Smooth muscle cell (in vitro differentiated cells): Measurements from ENCODE around the gene DTNB. TPM values are rescaled to one million over a fixed set of nuclear protein-coding genes. Genes with fewer than 3 reads are reported as not detected.

Experiments used
- DNase-seq: peaks from one replicate; lab custom pipeline; 2025; ENCODE audit not compliant: unreplicated experiment; lab: John Stamatoyannopoulos, UW
- H2AFZ ChIP-seq: fragments of 200-600 bp; sonication (generic); 2 replicates; pipeline ENCODE4 v1.6.0; 2016; ENCODE audit warnings: antibody characterized with exemption, low read depth, mild to moderate bottlenecking
- H3F3A ChIP-seq: fragments of 200-600 bp; sonication (generic); 2 replicates; pipeline ENCODE4 v1.6.0; 2017; ENCODE audit warnings: antibody characterized with exemption, low read depth
- H3K27ac ChIP-seq: fragments of 200-600 bp; sonication (generic); 2 replicates; pipeline ENCODE4 v1.5.1; 2016; ENCODE audit warnings: low read depth, mild to moderate bottlenecking
- H3K27me3 ChIP-seq: fragments of 200-600 bp; sonication (generic); 2 replicates; pipeline ENCODE4 v1.6.1; 2016; ENCODE audit warnings: low read depth, mild to moderate bottlenecking
- H3K36me3 ChIP-seq: fragments of 200-600 bp; sonication (generic); 2 replicates; pipeline ENCODE4 v1.5.1; 2016; ENCODE audit warnings: low read depth
- H3K4me1 ChIP-seq: fragments of 200-600 bp; sonication (generic); 2 replicates; pipeline ENCODE4 v1.5.1; 2016; ENCODE audit warnings: low read depth
- H3K4me2 ChIP-seq: fragments of 200-600 bp; sonication (generic); 2 replicates; pipeline ENCODE4 v1.6.0; 2016; ENCODE audit warnings: mild to moderate bottlenecking
- H3K4me3 ChIP-seq: fragments of 200-600 bp; sonication (generic); 2 replicates; pipeline ENCODE4 v1.5.1; 2016; ENCODE audit warnings: mild to moderate bottlenecking
- H3K79me2 ChIP-seq: fragments of 200-600 bp; sonication (generic); 2 replicates; pipeline ENCODE4 v1.6.0; 2016; ENCODE audit warnings: low read depth, mild to moderate bottlenecking
- H3K9ac ChIP-seq: fragments of 200-600 bp; sonication (generic); 2 replicates; pipeline ENCODE4 v1.6.0; 2016; ENCODE audit warnings: low read depth
- H3K9me3 ChIP-seq: fragments of 200-600 bp; sonication (generic); replicated peaks from 2 replicates; pipeline ENCODE4 v1.5.1; 2016; ENCODE audit warnings: low read depth
- H4K20me1 ChIP-seq: fragments of 200-600 bp; sonication (generic); 2 replicates; pipeline ENCODE4 v1.6.0; 2016; ENCODE audit warnings: low read depth
- WGBS: methylation state at CpG from one replicate; pipeline ENCODE4 v1.1.7; 2016; ENCODE audit warnings: low lambda C conversion rate; 5-methylcytosine and 5-hydroxymethylcytosine counted together
- polyA plus RNA-seq: library from polyadenylated mRNA; unstranded; fragments of >200 nt; fragmentation: Nextera tagmentation; extraction: Ambion mirVana; gene quantifications from 2 replicates; pipeline ENCODE4 v1.2.1, GENCODE V29; 2016
- total RNA-seq: library from RNA; depleted of rRNA; stranded (reverse); fragments of >200 nt; gene quantifications from 2 replicates; pipeline ENCODE4 v1.2.3, GENCODE V29; 2014
- TF ChIP-seq, protein P1 (sequence below): fragments of 200-600 bp; sonication (generic); IDR thresholded peaks from 2 replicates; pipeline ENCODE4 v1.5.1; 2017; ENCODE audit warnings: borderline replicate concordance, mild to moderate bottlenecking, antibody characterized with exemption; ENCODE audit not compliant: insufficient read depth, poor library complexity, severe bottlenecking

DTNB gene
- total and polyA plus RNA-seq, 2 experiments from 2014 or later = 4.9 to 5.4 TPM

DNA sequence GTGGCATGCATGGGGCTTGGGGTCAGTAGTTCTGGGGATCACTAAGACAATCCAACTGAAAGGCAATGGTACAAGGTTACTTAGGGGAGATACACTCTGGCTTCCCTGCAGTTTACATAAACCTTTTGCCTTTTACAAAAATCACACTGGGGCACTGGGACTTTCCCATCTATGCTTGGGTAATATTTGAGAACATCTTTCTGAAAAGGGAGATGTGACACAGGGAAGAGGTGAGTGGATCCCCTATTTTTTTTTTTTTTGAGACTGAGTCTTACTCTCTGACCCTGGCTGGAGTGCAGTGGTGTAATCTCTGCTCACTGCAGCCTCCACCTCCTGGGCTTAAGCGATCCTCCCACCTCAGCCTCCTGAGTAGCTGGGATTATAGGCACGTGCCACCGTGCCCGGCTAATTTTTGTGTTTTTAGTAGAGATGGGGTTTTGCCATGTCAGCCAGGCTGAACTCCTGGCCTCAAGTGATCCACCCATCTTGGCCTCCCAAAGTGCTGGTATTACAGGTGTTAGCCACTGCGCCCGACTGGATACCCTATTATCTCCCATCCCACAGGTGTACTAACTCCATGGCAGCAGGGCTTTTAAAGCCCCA lies 248.8 kb downstream of the DTNB start:
- no peak overlapping the region for H2AFZ ChIP-seq
- H3K79me2 ChIP-seq = no peaks in the 10 kb centered on the region
- no peak overlapping the region for H3K9ac ChIP-seq
- no peaks in the 10 kb centered on the region for H3K4me1 ChIP-seq
- no peaks in the 10 kb centered on the region for H3K36me3 ChIP-seq
- no peaks in the 10 kb centered on the region for H4K20me1 ChIP-seq
- H3F3A ChIP-seq = no peaks in the 10 kb centered on the region
- no peaks in the 10 kb centered on the region for H3K27me3 ChIP-seq
- TF ChIP-seq, protein P1, sequence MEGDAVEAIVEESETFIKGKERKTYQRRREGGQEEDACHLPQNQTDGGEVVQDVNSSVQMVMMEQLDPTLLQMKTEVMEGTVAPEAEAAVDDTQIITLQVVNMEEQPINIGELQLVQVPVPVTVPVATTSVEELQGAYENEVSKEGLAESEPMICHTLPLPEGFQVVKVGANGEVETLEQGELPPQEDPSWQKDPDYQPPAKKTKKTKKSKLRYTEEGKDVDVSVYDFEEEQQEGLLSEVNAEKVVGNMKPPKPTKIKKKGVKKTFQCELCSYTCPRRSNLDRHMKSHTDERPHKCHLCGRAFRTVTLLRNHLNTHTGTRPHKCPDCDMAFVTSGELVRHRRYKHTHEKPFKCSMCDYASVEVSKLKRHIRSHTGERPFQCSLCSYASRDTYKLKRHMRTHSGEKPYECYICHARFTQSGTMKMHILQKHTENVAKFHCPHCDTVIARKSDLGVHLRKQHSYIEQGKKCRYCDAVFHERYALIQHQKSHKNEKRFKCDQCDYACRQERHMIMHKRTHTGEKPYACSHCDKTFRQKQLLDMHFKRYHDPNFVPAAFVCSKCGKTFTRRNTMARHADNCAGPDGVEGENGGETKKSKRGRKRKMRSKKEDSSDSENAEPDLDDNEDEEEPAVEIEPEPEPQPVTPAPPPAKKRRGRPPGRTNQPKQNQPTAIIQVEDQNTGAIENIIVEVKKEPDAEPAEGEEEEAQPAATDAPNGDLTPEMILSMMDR = no peak
- 97% methylated on average over 6 of the region's 6 CpGs for WGBS
- H3K27ac ChIP-seq = no peak overlapping the region
- H3K4me2 ChIP-seq = no peak overlapping the region
- no peak overlapping the region for H3K4me3 ChIP-seq
- no peak for DNase-seq
- H3K9me3 ChIP-seq = no peaks in the 10 kb centered on the region

DNA sequence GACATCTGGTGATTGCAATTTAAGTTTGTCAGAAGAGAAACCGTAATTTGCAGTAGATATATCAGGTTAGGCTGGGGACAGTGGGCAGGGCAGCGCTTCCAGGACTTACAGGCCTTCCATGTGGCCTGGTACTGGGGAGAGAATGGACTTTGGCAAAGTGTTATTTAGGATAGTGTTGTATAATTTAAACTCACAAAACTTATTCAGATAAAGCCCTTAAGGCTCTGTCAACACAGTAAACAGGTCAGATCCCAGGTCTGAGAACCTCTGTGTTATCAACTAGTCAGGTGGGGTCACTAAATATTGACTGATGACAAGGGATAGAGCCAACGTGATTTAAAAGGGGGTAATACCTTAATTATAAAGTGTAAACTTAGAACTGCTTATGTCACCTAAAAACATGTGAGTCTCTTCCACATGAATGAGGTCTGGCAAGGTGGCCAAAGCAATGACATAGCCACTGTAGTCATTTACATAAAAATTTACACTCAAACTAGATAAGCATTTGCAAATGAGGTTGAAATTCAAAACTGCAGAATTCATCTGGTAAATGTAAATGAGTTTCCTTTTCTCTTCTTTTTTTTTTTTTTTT lies 251.5 kb downstream of the DTNB start:
- TF ChIP-seq, protein P1 = no peak
- Histone ChIP-seq H3K36me3 (no peaks in the 10 kb centered on the region), H3K79me2 (no peaks in the 10 kb centered on the region), H3K4me3 (no peak overlapping the region), H3K4me2 (no peak overlapping the region), H3K4me1 (no peaks in the 10 kb centered on the region), H3F3A (no peaks in the 10 kb centered on the region), H3K27ac (no peak overlapping the region), H4K20me1 (no peaks in the 10 kb centered on the region), H3K9ac (no peak overlapping the region), H3K9me3 (no peaks in the 10 kb centered on the region), H3K27me3 (no peaks in the 10 kb centered on the region), H2AFZ (no peak overlapping the region)
- DNase-seq = no peak
- WGBS = 92% methylated on average over 3 of the region's 3 CpGs

- Histone ChIP-seq H3K27ac (no peak overlapping the region), H3F3A (no peaks in the 10 kb centered on the region), H3K36me3 (no peaks in the 10 kb centered on the region), H3K9ac (no peak overlapping the region), H4K20me1 (no peaks in the 10 kb centered on the region), H3K79me2 (no peaks in the 10 kb centered on the region), H2AFZ (no peak overlapping the region), H3K9me3 (no peaks in the 10 kb centered on the region), H3K4me1 (no peaks in the 10 kb centered on the region), H3K4me3 (no peak overlapping the region), H3K27me3 (no peaks in the 10 kb centered on the region), H3K4me2 (no peak overlapping the region)
- WGBS = 95% methylated on average over 6 of the region's 6 CpGs
- TF ChIP-seq, protein P1 = no peak
- no peak for DNase-seq
These were observed 252.1 kb downstream of the DTNB start for GRCh38 chr2:25421289-25421688.

DNA sequence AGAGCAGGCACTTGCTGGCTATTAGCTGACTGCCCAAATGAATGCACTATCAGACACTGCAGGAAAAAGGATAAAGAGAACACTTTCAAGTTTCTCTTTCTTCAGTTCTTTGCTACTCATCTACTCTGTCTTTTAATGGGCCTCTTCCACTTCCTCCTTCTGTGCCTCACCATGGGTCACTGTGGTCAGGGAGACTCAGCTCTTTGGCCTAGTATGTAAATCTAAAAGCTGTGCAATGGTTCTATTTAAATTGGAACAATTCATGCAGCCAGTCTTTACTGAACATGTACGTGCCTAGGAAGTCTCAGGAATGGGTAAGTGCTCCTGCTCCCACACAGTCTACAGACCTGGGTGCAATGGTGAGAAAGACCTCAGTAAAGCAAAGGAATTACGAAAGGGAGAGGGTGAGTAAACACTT lies 252.5 kb downstream of the DTNB start:
- no peak overlapping the region for H2AFZ ChIP-seq
- no peaks in the 10 kb centered on the region for H3K4me1 ChIP-seq
- H3K9ac ChIP-seq = no peak overlapping the region
- WGBS = 75% methylated on average over 2 of the region's 2 CpGs
- H3K79me2 ChIP-seq = no peaks in the 10 kb centered on the region
- H3K27ac ChIP-seq = no peak overlapping the region
- H4K20me1 ChIP-seq = no peaks in the 10 kb centered on the region
- H3K9me3 ChIP-seq = no peaks in the 10 kb centered on the region
- TF ChIP-seq, protein P1 = no peak
- H3F3A ChIP-seq = no peaks in the 10 kb centered on the region
- no peaks in the 10 kb centered on the region for H3K36me3 ChIP-seq
- H3K4me3 ChIP-seq = no peak overlapping the region
- H3K4me2 ChIP-seq = no peak overlapping the region
- DNase-seq = no peak
- no peaks in the 10 kb centered on the region for H3K27me3 ChIP-seq
